Measurements from ENCODE around the gene THAP11.

THAP11 gene

GRCh38 chr16:67820608-67821259 is 21.4 kb upstream of the THAP11 start:
- no peak for DNase-seq (ENCODE audit: low read depth)
- TF ChIP-seq, protein P1, sequence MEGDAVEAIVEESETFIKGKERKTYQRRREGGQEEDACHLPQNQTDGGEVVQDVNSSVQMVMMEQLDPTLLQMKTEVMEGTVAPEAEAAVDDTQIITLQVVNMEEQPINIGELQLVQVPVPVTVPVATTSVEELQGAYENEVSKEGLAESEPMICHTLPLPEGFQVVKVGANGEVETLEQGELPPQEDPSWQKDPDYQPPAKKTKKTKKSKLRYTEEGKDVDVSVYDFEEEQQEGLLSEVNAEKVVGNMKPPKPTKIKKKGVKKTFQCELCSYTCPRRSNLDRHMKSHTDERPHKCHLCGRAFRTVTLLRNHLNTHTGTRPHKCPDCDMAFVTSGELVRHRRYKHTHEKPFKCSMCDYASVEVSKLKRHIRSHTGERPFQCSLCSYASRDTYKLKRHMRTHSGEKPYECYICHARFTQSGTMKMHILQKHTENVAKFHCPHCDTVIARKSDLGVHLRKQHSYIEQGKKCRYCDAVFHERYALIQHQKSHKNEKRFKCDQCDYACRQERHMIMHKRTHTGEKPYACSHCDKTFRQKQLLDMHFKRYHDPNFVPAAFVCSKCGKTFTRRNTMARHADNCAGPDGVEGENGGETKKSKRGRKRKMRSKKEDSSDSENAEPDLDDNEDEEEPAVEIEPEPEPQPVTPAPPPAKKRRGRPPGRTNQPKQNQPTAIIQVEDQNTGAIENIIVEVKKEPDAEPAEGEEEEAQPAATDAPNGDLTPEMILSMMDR (IDR thresholded peaks at IDR 0.05; ENCODE audit: low read length, missing control alignments): no peak
- no peak overlapping the region for H3K4me3 ChIP-seq (replicated peaks; ENCODE audit: low read depth, low read length)

- no peak overlapping the region for H3K4me3 ChIP-seq (replicated peaks; ENCODE audit: low read depth, low read length)
- TF ChIP-seq, protein P1 (IDR thresholded peaks at IDR 0.05; ENCODE audit: low read length, missing control alignments): no peak
- no peak for DNase-seq (ENCODE audit: low read depth)
Observed at GRCh38 chr16:67822511-67822910, 19.6 kb upstream of the THAP11 start.

- no peak overlapping the region for H3K4me3 ChIP-seq (replicated peaks; ENCODE audit: low read depth, low read length)
- TF ChIP-seq, protein P1 (IDR thresholded peaks at IDR 0.05; ENCODE audit: low read length, missing control alignments): no peak
- DNase-seq (ENCODE audit: low read depth): no peak
Observed at GRCh38 chr16:67825119-67825518, 17.0 kb upstream of the THAP11 start.

DNA sequence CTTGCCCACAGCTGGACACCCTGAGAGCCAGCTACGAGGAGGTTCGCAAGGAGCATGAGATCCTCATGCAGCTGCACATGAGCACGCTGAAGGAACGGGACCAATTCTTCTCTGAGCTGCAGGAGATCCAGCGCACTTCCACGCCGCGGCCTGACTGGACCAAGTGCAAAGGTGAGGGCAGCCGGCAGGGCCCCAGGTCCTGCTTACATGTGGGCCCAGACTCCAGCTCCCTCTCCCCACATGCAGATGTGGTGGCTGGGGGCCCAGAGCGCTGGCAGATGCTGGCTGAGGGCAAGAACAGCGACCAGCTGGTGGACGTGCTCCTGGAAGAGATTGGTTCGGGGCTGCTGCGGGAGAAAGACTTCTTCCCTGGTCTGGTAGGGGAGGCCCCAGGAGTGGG is 16.2 kb upstream of the THAP11 start:
- TF ChIP-seq, protein P1 (IDR thresholded peaks at IDR 0.05; ENCODE audit: low read length, missing control alignments): no peak
- DNase-seq (ENCODE audit: low read depth): no peak
- no peak overlapping the region for H3K4me3 ChIP-seq (replicated peaks; ENCODE audit: low read depth, low read length)

- no peak overlapping the region for H3K4me3 ChIP-seq (replicated peaks; ENCODE audit: low read depth, low read length)
- DNase-seq (ENCODE audit: low read depth): no peak
- TF ChIP-seq, protein P1 (IDR thresholded peaks at IDR 0.05; ENCODE audit: low read length, missing control alignments): no peak
Observed at GRCh38 chr16:67828651-67829050, 13.5 kb upstream of the THAP11 start.

GRCh38 chr16:67833030-67833414 is 9.1 kb upstream of the THAP11 start:
- peak overlapping the region; percentile 79 for H3K4me3 ChIP-seq (replicated peaks; ENCODE audit: low read depth, low read length)
- TF ChIP-seq, protein P1 (IDR thresholded peaks at IDR 0.05; ENCODE audit: low read length, missing control alignments): no peak
- DNase-seq (ENCODE audit: low read depth): peak; percentile 41

Data from fibroblast of pulmonary artery (primary cell).